Measurements from ENCODE around the gene DOK3.
A peak's percentile ranks its signal among the peaks of the same experiment; 100 is the strongest.

Gene DOK3, protein sequence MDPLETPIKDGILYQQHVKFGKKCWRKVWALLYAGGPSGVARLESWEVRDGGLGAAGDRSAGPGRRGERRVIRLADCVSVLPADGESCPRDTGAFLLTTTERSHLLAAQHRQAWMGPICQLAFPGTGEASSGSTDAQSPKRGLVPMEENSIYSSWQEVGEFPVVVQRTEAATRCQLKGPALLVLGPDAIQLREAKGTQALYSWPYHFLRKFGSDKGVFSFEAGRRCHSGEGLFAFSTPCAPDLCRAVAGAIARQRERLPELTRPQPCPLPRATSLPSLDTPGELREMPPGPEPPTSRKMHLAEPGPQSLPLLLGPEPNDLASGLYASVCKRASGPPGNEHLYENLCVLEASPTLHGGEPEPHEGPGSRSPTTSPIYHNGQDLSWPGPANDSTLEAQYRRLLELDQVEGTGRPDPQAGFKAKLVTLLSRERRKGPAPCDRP

DNA sequence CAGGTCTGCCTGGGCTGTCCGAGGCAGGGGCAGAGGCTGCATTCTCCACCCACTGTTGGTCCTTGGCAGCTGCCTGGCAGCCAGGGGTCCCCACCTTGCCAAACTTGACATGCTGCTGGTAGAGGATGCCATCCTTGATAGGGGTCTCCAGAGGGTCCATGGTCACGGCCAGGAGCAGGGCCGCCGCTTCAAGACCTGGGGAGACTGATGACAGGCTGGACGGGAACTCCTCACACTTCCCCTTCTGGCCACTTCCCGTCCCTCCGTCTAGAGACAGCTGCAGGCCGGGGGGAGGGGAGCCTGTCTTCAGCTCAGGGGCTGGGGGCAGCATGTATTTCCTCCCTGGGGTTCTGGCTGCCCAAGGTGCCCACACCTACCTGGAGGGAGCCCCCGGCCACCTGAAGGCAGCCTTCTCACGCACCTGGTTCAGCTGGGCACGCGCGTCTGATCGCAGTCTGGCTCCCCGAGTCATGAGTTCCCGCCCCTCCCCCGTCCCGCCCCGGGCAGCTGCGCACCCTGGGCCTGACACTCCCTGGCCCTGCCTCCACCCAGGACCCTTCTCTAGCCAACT is at the start of gene DOK3:
TSS of gene DOK3 (minus strand) at position 446 of the 571 bp plus-strand sequence. CDS start at position 160, 286 bp downstream.
- DNase-seq = peak; percentile 37

DNA sequence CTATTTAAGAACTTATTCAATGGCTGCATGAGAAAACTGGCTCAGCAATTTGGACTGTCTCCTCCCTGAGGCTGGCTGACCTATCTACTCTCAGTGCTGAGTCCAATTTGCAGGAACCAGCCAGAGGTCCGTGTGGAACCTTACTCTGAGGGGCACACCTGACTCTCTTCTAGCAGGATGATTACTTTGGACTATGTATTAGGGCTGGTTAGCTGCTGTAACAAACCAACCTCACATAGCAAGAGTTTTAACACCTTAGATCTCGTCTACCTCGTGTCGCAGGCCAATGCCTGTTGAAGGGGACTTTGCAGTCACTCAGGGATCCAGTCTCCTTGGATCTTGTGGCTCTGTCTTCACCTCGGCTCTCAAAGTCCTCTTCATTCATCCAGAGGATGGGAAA is 48.2 kb upstream of the DOK3 start:
- no peak for DNase-seq

DNA sequence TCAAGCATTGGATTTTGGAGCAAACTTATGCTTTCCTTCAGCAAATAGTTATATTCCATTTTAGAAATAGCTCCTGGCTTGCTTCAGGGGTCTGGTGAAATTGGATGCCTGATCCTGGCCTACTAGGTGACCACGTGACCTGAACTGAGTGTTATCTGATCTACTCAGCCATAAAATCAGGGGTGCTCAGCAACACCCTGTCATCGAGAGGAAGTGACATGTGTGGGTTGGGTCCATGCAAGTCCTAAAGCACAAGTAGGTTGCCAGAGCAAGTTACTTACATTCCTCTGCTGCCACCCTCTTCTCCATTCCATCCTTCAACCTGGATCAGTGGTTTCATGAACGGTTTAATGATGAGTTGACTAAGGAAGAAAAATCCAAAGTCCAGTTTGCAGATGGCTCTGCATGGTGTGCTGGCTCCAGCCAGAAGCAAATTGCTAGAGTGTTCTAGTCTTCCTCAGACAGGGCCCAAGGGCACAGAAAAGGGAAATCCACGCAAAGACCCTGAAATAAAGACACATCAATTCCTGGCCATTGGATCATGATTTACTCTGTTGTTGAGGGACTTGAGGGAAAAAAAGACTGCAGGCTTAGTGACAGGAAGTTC is 47.5 kb upstream of the DOK3 start:
- DNase-seq = peak; percentile 79

DNA sequence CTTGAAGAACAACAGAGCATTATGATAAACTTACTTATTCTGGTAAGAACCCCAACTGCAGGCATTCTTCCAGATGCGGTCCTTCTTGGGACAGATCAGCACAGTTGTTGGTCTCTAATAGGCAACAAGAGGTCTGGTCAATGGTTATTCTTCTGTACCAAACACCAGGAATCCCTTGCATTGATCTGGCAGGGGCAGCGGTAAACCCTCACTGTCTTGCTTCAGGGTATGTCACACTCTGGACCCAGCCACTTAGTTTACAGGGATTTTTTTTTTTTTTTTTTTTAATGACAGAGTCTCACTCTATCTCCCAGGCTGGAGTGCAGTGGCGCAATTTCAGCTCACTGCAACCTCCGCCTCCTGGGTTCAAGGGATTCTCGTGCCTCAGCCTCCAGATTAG is 46.0 kb upstream of the DOK3 start:
- no peak for DNase-seq

DNA sequence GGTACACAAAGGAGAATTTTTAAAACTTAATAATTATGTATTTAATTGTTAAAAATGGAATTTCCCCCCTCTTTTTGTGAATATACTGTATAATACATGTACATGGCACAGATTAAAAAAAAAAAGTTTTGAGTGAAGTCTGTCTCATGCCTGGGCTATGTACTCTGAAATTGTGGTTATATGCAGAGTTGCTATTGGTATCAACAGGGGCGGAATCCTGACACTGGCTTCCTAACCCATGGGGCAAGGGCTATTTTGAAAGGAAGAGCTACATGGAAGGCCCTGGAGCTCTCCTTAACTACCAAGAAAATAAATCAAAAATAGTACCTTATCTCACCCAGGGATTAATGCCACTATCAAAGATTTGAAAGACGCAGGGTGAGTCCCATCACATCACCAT is 45.6 kb upstream of the DOK3 start:
- DNase-seq = no peak

DNA sequence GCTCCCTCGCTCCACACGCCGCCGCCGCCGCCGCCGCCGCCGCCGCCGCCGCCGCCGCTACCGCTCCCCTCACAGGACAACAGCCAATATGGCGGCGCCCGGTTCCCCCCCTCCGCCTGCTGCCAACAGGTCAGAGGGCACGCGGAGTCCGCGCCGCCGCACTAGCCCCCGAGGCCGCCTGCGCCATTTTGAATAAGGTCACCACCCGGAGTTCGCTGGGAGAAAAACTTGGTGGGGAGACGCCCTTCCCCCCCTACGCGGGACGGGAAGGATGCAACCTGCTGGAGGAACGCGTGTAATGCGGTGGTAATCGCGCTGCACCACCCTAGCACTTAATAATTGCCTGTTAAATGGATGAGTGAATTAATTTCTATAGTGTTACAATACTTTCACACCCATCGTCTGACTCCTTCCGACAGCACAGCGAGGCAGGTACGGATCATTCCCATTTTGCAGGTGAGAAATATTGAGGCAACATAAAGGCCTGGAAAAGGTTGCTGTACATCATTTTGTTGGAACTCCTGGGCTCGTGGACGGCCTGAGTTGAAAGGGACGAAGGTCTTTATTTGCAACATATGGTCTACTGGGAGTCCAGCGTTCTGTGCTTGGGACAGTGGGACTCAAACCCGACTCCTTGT is 45.0 kb upstream of the DOK3 start, which contains the start of gene FAM193B:
TSS of gene FAM193B (minus strand) at position 90 of the 638 bp plus-strand sequence. CDS start 105 bp downstream, outside the sequence.
- peak; percentile 95 for DNase-seq

DNA sequence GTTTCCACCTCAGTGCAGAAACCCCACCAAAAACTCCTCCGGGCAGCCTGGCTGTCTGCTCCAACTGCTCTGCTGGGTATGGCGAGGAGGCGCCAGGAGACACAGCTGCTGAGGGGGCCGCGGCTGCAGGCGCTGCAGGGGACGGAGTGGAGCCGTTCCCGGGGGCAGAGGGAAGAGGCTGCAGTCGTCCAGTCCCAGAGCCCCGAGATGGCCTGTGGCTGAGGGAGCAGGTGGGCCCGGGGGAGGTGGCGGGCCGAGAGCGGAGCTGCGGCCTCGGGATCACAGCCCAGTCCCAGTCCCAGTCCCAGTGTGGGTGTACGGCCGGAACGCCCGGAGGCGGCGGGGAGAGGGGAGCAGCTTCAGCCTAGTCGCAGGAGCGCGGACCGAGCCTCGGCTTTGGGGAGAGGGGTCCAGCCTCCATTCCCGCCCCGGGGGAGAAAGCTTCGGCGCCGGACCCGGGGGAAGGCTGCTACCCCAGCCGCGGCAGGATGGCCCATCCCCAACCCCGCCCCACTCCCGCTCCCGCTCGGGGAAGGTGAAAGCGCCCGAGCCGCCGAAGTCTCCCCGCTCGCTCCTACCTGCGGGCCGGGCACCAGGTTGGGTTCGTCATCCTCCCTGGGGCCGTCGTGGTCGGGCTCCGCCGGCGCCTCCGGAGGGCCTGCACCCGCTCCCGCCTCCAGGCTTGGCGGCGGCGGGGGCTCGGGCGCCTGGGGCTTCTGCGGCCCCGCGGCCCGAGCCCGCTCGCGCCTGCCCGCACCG is 44.2 kb upstream of the DOK3 start:
- DNase-seq = peak; percentile 11

DNA sequence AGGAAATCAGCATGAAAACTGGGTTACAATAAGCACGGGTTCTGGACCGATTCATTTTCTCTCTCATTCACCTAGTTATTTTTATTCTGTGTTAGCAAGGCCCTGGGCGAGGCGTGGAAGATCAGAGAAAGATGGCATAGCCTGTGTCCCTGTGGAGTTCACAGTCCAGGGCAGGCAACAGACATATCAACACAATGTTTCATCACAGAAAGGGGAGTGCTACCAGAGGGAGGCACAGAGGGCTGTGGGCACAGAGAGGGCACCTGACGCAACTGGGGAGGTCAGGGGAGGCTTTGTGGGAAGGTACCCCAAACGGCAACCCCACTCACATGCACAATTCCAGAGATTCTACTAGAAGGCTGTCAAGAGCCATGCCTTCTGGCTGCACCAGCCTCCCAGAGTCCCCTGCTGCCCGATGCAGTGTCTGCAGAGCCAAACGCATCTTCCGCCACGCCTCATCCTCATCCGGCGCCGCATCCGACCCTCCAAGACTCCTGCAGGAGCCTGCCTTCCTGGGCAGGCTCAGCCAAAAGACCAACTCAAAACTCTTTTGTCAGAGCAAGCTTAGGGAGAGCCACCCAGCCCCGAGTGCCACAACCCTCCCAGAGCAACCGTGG is 43.3 kb upstream of the DOK3 start:
- no peak for DNase-seq

DNA sequence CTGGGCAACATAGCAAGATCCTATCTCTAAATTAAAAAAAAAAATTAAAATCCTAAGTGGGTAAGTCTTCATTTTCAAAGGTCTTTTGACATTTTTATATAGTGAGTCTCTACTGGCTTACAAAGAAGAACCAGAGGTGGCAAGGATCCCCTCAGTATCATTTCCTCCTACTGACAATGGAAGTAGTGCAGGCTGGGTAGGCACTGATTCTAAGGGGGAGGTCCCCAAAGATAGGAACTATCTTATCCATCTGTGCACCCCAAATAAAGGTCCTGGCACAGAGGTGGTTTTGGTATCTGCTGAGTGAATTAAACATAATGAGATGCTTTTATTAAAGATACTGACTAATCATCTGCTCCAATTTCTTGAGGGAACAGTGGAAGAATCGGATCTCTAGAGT is 40.5 kb upstream of the DOK3 start:
- DNase-seq = no peak

DNA sequence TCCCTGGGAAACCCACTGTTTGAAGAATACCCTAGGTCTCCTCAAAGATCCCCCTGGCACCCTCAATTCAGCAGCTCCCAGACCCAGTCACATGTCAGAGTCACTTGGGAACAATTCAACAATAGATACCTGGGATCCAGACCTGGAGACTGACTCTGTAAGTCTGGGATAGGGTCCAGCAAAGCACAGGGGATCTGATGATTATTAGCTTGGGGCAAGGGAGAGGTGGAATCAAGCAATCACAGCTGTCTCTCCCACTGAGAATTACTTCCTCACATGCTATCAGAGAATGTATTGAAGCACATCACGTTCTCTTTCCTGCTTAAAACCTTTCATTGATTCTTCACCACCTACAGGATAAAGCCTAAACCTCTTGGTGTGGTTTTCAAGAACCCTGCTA is 38.9 kb upstream of the DOK3 start:
- no peak for DNase-seq

DNA sequence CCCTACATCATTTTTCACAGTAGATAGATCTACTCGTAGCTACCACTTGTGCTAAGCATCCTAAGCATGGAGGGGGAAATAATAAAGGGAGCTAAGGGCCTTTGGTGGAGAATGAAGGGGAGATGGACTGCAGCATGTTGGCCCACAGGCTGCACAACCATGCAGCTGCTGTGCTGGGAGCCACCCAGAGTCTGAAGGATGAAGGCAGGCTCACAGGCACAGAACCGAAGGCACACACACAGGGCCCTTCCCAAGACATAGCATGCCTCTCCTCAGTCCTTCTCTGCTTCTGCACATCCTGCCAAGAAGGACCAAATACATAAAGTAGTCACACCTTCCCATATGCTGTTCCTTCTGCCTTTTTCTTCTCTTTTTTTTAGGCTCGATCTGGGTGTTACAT is 38.1 kb upstream of the DOK3 start:
- no peak for DNase-seq

DNA sequence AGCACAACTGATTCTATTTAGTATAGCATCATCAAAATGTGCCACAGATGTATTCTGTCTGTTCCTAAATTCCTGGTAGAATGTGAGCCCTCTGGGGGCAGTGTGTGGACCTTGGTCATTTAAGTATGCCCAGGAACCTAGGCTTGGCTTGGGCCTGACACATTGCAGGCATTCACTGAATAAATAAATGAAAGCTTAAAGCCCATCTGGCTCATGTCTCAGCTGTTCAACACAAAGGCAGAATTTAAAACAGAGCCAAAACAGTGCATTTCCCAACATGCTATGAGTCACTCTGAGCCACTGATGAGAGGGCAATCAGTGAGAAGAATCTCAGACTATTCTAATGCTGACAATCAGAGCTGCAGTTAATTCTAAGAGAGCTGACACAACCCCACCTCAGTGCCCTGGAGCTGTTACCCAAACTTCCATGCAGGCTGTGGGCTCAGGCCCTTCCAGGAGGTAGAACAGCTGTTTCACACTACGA is 36.7 kb upstream of the DOK3 start:
- no peak for DNase-seq

DNA sequence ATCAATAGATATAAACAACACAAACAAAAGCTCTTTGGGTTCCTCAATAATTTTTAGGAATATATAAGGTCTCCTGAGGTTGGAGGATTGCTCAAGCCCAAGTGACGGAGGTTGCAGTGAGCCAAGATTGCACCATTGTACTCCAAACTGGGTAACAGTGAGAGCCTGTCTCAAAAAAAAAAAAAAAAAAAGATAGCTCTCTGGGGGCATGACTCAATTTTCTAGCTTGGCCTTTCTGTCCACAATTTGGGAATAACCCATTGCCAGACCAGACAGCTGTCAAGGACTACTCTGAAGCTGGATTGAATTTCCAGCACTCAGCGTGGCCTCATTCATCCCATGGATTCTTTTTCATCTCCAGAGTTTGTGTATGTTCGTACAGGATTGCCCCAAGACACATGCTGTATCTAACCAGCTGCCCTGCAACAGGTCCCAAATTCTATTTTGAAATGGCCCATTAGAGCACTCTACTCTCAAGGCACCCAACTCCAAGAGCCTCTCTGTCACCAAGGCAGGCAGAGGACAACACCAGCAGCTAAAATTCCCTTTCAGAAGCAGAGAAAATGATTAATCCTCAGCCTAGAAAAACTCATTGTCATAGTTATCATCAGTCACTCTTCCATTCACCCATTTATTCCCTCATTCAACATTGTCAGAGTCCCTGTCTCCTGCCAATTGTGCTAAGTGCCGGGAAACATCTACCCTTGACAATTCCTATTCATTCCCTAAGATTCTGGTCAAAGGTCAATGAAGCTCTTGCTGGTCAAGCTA is 36.0 kb upstream of the DOK3 start:
- DNase-seq = no peak

DNA sequence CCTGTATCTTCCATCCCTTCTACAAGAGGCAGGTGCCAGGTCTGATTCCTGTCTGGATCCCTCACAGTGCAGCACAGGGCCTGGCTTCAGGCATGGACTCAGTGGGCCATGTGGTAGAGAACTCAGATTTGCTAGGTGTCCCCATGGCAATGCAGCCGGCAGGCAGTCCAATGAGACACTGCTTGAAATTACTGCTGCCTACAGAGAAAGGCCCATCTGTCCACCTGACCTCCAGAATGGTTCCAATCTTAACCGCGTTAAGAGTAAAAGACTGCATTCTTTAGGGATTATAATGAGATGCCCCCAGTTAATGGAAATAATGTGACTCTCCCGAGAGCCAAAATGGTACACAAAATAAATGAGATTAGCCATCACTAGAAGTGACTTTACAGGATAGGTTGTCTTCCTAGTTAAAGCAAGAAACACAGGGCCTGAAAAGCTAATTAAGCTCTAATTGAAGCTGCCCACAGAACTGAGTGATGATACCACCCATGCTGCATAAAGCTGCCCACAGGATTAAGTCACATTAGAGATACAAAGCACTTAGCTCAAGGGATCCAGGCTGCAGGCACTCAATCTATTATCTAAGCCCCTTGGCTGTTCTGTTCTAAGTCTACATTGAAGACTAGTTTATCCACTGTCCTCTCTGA is 33.3 kb upstream of the DOK3 start:
- no peak for DNase-seq

DNA sequence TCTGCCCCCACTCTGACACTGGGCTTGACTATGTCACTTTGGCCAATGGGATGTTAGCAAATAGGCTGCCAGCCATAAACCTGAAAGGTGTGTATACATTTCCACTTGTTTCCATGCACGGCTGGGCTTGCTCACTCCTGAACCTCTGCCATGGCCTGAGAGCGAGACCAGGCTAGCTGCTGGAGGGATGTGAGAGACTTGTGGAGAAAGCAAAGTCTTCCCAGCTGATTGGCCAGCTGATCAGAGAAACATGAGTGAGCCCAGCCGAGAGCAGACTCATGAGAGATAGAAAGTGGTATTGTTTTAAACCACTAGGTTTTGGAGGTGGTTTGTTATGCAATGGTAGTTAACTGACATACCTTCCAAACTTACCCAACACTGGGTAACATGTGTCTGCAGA is 30.8 kb upstream of the DOK3 start:
- DNase-seq = no peak

DNA sequence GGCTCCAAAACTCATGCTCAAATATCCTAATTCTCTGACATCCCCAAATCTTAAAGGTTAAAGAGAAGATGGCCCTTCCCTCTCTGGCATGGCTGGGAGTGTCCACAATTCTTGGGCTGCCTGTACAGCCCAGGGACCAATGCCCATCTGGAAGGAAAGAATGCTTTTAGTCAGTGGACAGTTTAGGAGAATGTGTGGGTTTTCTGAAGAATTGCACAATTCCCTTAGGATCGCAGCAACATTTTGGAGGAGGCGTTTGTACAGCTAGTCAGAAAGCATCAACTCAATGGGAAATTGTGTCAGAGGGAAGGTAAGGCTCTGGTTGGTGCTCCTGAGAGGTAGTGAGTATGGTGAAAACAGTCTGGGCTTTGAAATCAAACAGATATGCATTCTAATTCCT is 29.8 kb upstream of the DOK3 start:
- DNase-seq = no peak

DNA sequence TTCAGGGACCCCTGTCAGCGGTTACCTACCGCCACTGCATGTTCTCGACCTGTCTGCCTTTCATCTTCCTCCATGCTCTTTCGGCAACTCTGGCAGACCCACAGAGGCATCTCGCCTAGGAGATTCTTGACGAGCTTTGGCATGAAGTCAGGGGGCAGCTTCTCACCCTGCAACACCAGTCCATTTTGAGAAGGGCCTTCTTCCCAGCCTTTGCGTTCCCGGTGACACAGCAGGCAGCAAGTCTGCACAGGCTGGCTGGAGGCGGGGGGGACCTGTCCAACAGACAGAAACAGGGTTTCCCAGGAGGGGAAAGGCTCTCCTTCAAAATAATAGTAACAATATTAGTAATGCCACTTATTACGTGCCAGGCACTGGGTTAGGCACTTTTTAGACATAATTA is 29.2 kb upstream of the DOK3 start:
- no peak for DNase-seq

DNA sequence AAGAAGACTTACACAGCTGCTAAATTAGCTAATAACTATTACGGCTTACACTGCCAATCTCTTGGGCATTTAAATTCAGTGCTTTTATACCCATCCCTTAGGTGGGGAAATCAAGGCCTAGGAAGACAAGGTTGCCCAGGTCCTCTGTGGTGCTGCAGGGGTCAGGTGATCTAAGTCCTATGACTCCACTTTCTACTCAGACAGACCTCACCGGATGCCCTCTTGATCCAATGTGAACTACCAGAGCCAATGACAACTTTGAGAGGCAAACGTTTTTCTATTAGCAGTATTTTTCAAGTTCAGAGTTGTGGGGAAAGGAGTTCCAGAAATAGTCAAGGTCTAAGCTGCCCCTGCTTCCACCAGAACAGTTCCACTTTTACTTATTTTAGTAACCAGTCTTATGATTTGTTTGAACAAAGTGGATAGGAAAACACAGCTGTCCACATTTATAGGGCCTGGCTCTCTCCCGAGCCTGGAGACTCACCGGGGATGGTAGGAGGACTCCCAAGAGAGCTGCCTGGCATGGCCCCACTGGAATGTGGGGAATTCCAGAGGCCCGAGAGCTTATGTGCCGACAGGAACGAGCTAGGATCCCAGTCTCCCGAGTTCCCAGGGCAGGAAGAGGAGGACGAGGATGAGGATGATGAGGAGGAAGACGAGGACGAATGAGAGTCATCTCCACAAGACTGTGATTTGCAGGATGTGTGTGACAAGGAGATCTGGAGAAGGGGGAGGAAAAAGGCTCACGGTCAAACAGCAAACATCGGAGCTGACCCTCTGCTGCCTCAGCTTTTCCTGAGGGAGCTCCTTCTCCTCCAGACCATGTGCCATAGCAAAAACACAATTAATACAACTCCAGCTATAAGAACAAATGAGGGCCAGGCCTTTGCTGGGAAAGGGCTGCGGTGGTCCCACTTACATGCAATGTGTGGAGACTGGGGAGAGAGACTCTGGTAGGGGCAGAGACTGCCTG is 28.0 kb upstream of the DOK3 start:
- no peak for DNase-seq

DNA sequence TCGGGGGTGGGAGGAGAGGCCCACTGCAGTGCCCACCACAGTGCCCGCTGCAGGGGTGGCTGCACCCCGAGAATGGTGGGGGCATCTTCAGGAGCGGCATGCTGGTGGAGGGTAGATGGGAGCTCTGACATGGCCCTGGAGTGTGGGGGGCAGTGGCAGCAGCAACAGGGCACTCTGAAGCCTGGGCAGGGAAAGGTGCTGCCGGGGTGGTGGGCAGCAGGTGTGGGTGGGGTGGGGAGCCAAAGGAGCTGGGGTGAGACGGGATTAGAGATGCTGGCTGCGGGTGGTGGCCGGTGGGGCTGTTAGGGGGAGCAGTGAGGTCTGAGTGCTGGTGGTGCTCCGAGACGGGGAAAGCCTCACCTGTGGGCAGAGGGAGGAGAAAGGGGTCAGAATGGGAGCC is 26.8 kb upstream of the DOK3 start:
- no peak for DNase-seq

DNA sequence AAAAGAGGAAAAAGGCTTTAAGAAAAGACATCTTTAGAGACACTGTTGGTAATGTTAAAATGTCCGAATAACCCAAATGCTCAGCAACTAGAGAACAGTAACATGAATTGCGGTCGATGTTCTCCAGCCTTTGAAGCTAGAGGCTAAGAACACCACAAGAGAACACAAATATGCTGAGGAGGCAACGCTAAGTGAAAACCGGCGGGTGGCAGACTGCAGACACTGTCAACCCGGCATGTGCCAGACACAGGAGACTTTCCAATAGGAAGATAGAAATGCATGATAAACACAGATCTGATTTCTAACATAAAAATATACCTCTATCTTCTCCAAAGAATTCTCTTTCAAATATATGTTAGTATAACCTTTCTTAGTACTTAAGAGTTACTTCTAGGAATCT is 25.5 kb upstream of the DOK3 start:
- DNase-seq = no peak

All from hematopoietic multipotent progenitor cell treated with erythropoietin and hydrocortisone succinate and interleukin-3 and kit ligand, for 8 days (in vitro differentiated cells).